Body of pancreas (tissue), 4 donors: ENCODE measurements around the gene CHD6. TPM values are rescaled to one million over a fixed set of nuclear protein-coding genes. Genes with fewer than 3 reads are reported as not detected.
A peak's percentile ranks its signal among the peaks of the same experiment; 100 is the strongest.

Source experiments
- ATAC-seq: fragments of 150-250 bp; one replicate; pipeline ENCODE4 v1.9.1; 2016
- DNase-seq, 4 donors: peaks; one replicate each; pipeline ENCODE4 v3.0.0-alpha.2; 2019
- H3K27ac ChIP-seq, 4 donors: fragments of 200-600 bp; sonication (generic); 1 replicate in 3 of 4; 2 replicates in 1 of 4; pipeline versions ENCODE4 v1.5.1 to v1.6.1; 2016 to 2019; ENCODE audit warnings: mild to moderate bottlenecking in 1 of 4, mixed read lengths in 1 of 4, moderate library complexity in 1 of 4
- H3K27me3 ChIP-seq, 2 donors: fragments of 200-600 bp; sonication (generic); one replicate each; pipeline ENCODE4 v1.6.0; 2016; ENCODE audit warnings: mild to moderate bottlenecking in 1 of 2
- H3K36me3 ChIP-seq, 2 donors: fragments of 200-600 bp; sonication (generic); replicated peaks in 1 of 2; 2 replicates each; pipeline ENCODE4 v1.5.1; 2016; ENCODE audit warnings: low read depth in 2 of 2; ENCODE audit not compliant: insufficient read depth in 1 of 2
- H3K4me1 ChIP-seq: fragments of 200-600 bp; sonication (generic); one replicate; pipeline ENCODE4 v1.6.0; 2016
- H3K4me3 ChIP-seq, 2 donors: fragments of 200-600 bp; sonication (generic); 1 replicate in 1 of 2; 2 replicates in 1 of 2; pipeline ENCODE4 v1.5.1; 2016 to 2019
- H3K9me3 ChIP-seq, 3 donors: fragments of 200-600 bp; sonication (generic); 1 replicate in 2 of 3; 2 replicates in 1 of 3; pipeline ENCODE4 v1.5.1; 2016
- CTCF ChIP-seq, 7 experiments: fragments of 450-650 bp in 4 of 7; fragments of 200-600 bp in 3 of 7; sonication (generic) in 3 of 7; IDR thresholded peaks; one replicate each; pipeline ENCODE4 v1.5.1; 2016 to 2019; ENCODE audit warnings: antibody characterized with exemption in 7 of 7
- POLR2A ChIP-seq, 3 donors: fragments of 450-650 bp; IDR thresholded peaks; one replicate each; pipeline ENCODE4 v1.6.1; 2016; ENCODE audit warnings: antibody characterized with exemption in 3 of 3, mild to moderate bottlenecking in 2 of 3
- WGBS, 2 donors: methylation state at CpG; one replicate each; pipeline ENCODE4 v1.1.5; 2017; 5-methylcytosine and 5-hydroxymethylcytosine counted together
- intact Hi-C: fragments of 100-400 bp; cut with DNase I; formaldehyde crosslinking; loops from one replicate; pipeline ENCODE4 v1.15.1; 2023
- total RNA-seq, 2 donors: library from RNA; depleted of rRNA; stranded (reverse); fragments of >200 nt; gene quantifications; one replicate each; pipeline ENCODE4 v1.1.0, GENCODE V29; 2016

Gene CHD6
- total RNA-seq, 2 donors from 2014 or later = 21.8 to 43.5 TPM

GRCh38 chr20:41574802-41575389, 43.3 kb downstream of the CHD6 start:
- Histone ChIP-seq H3K36me3 (no peaks in the 10 kb centered on the region), H3K9me3 (no peaks in the 10 kb centered on the region), H3K27ac (no peak overlapping the region), H3K4me3 (no peak overlapping the region), H3K4me1 (peaks cover 40% of the 10 kb centered on the region), H3K27me3 (no peaks in the 10 kb centered on the region)
- DNase-seq (no peak), ATAC-seq (no peak)
- TF ChIP-seq POLR2A (IDR thresholded peaks at IDR 0.05) = no peak
- no peak for TF ChIP-seq CTCF (IDR thresholded peaks at IDR 0.05)
- WGBS, 2 donors = 91 to 94% methylated on average over 7 of the region's 7 CpGs
- intact Hi-C loops = no loop called here

GRCh38 chr20:41573955-41574354, 44.2 kb downstream of the CHD6 start:
- peaks cover 32% of the 10 kb centered on the region for H3K4me1 ChIP-seq
- ATAC-seq (no peak), DNase-seq (no peak)
- no peaks in the 10 kb centered on the region for H3K27me3 ChIP-seq
- no peak overlapping the region for H3K27ac ChIP-seq
- H3K36me3 ChIP-seq = no peaks in the 10 kb centered on the region
- H3K9me3 ChIP-seq = no peaks in the 10 kb centered on the region
- 55% methylated on average over 2 of the region's 2 CpGs for WGBS, 2 donors
- TF ChIP-seq CTCF (IDR thresholded peaks at IDR 0.05) = no peak
- TF ChIP-seq POLR2A (IDR thresholded peaks at IDR 0.05) = no peak
- intact Hi-C loops = no loop called here
- no peak overlapping the region for H3K4me3 ChIP-seq

DNA sequence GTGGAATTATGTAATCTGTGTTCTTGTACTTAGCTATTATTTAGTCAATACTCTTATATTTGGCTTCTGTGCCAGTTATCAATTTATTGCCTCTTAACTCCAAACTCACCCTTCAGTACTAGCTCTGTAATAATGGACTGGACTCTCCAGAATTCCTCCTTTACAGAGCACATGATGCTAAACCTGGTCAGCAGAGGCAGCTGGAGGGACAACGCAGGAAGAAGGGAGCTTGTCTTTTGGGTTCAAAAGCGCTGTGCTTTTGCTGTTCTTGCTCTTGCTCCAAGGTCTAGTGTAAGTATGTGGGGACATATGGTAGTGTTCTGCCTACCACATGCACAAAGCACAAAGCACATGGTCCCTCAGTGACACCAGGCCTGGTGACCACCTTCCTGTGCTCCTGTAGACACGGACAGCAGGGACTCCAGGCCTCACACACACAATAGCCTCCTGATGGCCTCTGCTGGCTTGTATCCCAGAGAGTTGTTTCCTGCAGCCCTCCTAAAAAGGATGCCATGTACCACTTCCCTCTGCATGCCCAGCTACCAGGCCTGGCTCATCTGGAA, 46.1 kb downstream of the CHD6 start:
- 69 to 71% methylated on average over 2 to 3 of the region's 3 CpGs for WGBS, 2 donors
- no peak for TF ChIP-seq POLR2A (IDR thresholded peaks at IDR 0.05)
- peak in 2 of 7 experiments; percentile 17 to 40 for TF ChIP-seq CTCF (IDR thresholded peaks at IDR 0.05)
- intact Hi-C loops = no loop called here
- Histone ChIP-seq H3K36me3 (no peaks in the 10 kb centered on the region), H3K27me3 (no peaks in the 10 kb centered on the region), H3K9me3 (no peaks in the 10 kb centered on the region), H3K27ac (no peak overlapping the region), H3K4me1 (peaks cover 29% of the 10 kb centered on the region), H3K4me3 (no peak overlapping the region)
- ATAC-seq (no peak), DNase-seq (peak in 3 of 4 donors; percentile 16 to 35 (median 18))

DNA sequence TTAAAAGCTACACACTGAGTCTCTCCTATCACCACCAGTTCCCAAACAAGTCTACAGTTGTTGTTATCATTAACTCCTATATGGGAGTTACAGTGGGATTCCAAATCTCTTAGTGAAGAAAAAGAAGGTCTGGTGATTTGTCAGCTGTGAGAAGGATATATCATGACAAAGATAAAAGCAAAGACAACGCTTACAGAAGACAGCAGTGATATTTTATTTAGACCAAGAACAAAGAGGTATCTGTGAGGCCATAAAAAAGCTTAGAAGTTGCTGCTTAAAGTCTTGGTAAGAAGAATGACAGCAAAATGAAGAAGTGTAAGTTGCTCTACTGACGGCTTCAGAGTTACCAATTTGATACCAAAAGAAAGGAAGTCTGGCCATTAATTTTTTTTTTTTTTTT, 47.2 kb downstream of the CHD6 start:
- Histone ChIP-seq H3K36me3 (no peaks in the 10 kb centered on the region), H3K4me3 (no peak overlapping the region), H3K27ac (no peak overlapping the region), H3K27me3 (no peaks in the 10 kb centered on the region), H3K4me1 (peaks cover 19% of the 10 kb centered on the region), H3K9me3 (no peaks in the 10 kb centered on the region)
- no peak for ATAC-seq
- TF ChIP-seq POLR2A (IDR thresholded peaks at IDR 0.05) (no peak), CTCF (IDR thresholded peaks at IDR 0.05) (no peak)
- WGBS, 2 donors = 74 to 75% methylated on average over 2 of the region's 2 CpGs
- intact Hi-C loops = no loop called here
- no peak for DNase-seq

GRCh38 chr20:41570557-41570956, 47.6 kb downstream of the CHD6 start:
- no peaks in the 10 kb centered on the region for H3K9me3 ChIP-seq
- intact Hi-C loops = no loop called here
- H3K4me1 ChIP-seq = peaks cover 19% of the 10 kb centered on the region

More at GRCh38 chr20:41570557-41570956, 47.6 kb downstream of the CHD6 start:
- Histone ChIP-seq H3K27me3 (no peaks in the 10 kb centered on the region), H3K4me3 (no peak overlapping the region), H3K27ac (no peak overlapping the region), H3K36me3 (no peaks in the 10 kb centered on the region)
- no peak for TF ChIP-seq CTCF (IDR thresholded peaks at IDR 0.05)
- no peak for TF ChIP-seq POLR2A (IDR thresholded peaks at IDR 0.05)
- ATAC-seq (no peak), DNase-seq (no peak)
